ENCODE results near the gene SCN2A.
A peak's percentile ranks its signal among the peaks of the same experiment; 100 is the strongest.

The SCN2A gene

DNA sequence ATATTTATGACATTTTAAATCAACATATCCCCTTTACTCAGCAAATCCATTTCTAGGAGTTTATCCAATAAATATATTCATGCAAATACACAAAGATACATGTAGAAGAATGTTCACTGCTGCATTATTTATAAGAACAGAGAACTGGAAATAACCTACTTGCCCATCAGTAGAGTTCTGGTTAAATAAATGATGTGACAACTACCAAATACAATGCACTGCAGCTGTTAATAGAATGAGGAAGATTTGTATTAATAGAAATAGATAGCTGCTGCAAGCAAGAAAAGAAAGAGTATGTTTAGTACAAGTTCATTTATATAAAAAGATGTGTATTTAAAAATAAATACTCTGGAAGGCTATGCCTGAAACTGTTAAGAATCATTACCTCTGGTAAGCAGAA, 181.0 kb downstream of the SCN2A start:
- DNase-seq (ENCODE audit: low read depth), result no peak

DNA sequence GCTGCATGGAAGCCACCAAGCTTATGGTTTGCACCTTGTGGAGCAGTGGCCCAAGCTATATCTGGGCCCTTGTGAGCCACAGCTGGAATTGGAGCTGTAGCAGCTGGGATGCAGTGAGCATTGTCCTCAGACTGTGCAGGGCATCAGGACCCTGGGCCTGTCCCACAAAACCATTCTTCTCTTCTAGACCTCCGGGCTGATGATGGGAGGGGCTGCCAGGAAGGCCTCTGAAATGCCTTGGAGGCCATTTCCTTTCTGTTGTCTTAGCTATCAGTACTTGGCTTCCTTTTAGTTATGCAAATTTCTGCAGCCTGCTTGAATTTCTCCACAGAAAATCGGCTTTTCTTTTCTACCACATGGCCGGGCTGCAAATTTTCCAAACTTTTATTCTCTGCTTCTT, 183.9 kb downstream of the SCN2A start:
- no peak for DNase-seq (ENCODE audit: low read depth)

DNA sequence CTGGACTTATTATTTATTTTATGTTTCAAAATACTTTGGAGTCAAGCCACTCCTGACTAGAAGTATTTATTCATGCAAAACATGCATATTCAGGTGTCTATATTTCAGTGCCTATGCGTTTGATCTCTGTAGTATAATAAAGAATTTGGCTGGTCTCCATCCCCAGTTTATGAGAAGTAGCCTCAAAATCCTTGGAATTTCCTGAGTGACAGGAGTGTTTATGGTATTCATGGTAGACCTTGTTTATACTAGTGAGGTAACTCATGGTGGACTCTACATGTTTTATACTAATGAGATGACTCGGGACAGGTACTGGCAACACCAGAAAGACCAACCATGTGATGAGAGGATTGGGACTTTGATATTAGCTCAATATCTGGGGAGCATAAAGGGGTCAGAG, 186.3 kb downstream of the SCN2A start:
- DNase-seq (ENCODE audit: low read depth), result no peak

- DNase-seq (ENCODE audit: low read depth), result no peak
Observed at GRCh38 chr2:165427686-165428085, 188.5 kb downstream of the SCN2A start.

GRCh38 chr2:165428926-165429325, 189.7 kb downstream of the SCN2A start:
- DNase-seq (ENCODE audit: low read depth), result peak; percentile 61

GRCh38 chr2:165431014-165431413, 191.8 kb downstream of the SCN2A start:
- DNase-seq (ENCODE audit: low read depth), result no peak

GRCh38 chr2:165432234-165432966, 193.2 kb downstream of the SCN2A start:
- no peak for DNase-seq (ENCODE audit: low read depth)

- no peak for DNase-seq (ENCODE audit: low read depth)
Observed at GRCh38 chr2:165434865-165435496, 195.8 kb downstream of the SCN2A start.

- DNase-seq (ENCODE audit: low read depth), result no peak
Observed at GRCh38 chr2:165435611-165436010, 196.4 kb downstream of the SCN2A start.

DNA sequence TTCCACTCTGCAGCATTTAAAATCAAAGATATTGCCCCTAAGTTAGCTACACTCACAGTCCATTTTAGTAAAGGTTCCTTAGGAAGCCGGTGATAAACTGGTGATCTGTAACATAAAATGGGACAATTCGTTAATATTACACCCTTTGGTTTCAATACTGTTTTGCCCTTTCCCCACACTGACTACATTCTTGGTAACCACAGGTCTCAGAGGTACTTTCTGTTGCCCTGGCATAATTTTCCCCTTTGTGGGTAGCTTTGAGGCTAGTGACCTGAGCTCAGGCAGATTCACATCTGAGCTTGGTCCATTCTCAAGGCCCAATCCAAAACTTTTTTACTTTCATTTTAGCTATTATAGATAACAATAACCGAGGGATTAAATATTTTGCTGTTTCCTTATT, 197.3 kb downstream of the SCN2A start:
- DNase-seq (ENCODE audit: low read depth), result no peak

DNA sequence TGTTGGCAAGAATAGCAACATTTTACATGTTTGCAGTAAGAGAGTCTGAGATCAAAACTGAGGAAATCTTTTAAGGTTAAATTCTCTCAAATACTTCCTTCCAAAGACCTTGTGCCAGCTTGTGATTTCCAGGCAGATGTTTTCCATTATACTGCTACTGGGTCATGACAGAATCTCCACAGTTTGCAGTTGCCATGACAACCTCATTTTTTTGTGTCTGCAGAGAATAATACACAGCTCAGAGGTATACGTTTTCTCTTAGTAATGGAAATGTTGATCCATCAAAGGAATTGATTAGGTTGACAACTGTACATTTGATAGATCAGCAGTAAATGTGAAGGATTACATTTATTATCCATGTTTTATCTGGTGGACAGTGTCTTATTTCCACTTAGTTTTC, 201.2 kb downstream of the SCN2A start:
- DNase-seq (ENCODE audit: low read depth), result peak; percentile 95

Data from stromal cell of bone marrow (primary cell).